Measurements from ENCODE around the gene SUSD2.
A peak's percentile ranks its signal among the peaks of the same experiment; 100 is the strongest.

The SUSD2 gene

DNA sequence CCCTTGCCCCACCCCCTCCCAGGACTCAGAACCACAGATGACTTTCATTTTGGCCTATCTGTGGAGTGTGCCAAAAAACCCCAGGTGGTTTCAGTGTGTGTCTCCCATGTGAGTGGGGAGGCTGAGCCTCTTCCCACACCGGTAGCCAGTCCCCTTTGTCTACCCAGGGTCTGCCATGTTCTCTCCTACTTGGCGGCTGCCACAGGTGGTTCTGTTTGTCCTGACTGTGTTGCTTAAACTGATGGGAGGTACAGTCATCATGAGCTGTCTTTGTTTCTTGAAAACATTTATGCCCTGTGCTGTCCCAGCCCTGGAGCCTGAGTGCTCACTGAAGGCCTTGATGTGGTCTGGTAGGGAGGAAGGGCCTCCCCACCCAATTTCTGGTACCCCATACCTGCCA lies 39.7 kb upstream of the SUSD2 start:
- H3K27ac ChIP-seq, result no peak overlapping the region
- no peak for TF ChIP-seq ZFX (IDR thresholded peaks at IDR 0.05; ENCODE audit: borderline replicate concordance)
- TF ChIP-seq, protein P1, sequence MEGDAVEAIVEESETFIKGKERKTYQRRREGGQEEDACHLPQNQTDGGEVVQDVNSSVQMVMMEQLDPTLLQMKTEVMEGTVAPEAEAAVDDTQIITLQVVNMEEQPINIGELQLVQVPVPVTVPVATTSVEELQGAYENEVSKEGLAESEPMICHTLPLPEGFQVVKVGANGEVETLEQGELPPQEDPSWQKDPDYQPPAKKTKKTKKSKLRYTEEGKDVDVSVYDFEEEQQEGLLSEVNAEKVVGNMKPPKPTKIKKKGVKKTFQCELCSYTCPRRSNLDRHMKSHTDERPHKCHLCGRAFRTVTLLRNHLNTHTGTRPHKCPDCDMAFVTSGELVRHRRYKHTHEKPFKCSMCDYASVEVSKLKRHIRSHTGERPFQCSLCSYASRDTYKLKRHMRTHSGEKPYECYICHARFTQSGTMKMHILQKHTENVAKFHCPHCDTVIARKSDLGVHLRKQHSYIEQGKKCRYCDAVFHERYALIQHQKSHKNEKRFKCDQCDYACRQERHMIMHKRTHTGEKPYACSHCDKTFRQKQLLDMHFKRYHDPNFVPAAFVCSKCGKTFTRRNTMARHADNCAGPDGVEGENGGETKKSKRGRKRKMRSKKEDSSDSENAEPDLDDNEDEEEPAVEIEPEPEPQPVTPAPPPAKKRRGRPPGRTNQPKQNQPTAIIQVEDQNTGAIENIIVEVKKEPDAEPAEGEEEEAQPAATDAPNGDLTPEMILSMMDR (IDR thresholded peaks at IDR 0.05), result no peak

GRCh38 chr22:24142241-24142640 lies 39.0 kb upstream of the SUSD2 start:
- H3K27ac ChIP-seq, result no peak overlapping the region
- no peak for TF ChIP-seq ZFX (IDR thresholded peaks at IDR 0.05; ENCODE audit: borderline replicate concordance)
- TF ChIP-seq, protein P1 (IDR thresholded peaks at IDR 0.05), result no peak

- H3K27ac ChIP-seq, result no peak overlapping the region
Measured at GRCh38 chr22:24142831-24143230, 38.5 kb upstream of the SUSD2 start.

GRCh38 chr22:24144056-24144777 lies 37.1 kb upstream of the SUSD2 start:
- H3K27ac ChIP-seq, result peak overlapping the region; percentile 13; the same call in 1 of the 2 replicates
- no peak for TF ChIP-seq ZFX (IDR thresholded peaks at IDR 0.05; ENCODE audit: borderline replicate concordance)
- TF ChIP-seq, protein P1 (IDR thresholded peaks at IDR 0.05), result no peak

More at GRCh38 chr22:24142831-24143230, 38.5 kb upstream of the SUSD2 start:
- TF ChIP-seq, protein P1 (IDR thresholded peaks at IDR 0.05), result no peak
- no peak for TF ChIP-seq ZFX (IDR thresholded peaks at IDR 0.05; ENCODE audit: borderline replicate concordance)

DNA sequence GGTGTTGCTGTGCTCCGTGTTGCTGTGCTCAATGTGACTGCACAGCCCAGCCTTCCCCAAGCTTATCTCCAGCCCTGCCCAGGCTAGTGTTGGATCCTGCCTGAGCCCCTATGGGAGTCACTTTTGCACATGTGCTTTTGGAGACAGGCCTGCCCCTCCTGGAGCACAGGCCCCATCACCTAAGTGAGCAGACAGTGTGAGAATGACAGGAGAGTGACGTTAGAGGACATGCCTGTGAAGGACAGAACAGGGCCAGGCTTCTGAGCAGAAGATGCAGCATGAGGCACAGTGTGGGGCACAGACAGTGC lies 36.6 kb upstream of the SUSD2 start:
- TF ChIP-seq, protein P1 (IDR thresholded peaks at IDR 0.05), result no peak
- TF ChIP-seq ZFX (IDR thresholded peaks at IDR 0.05; ENCODE audit: borderline replicate concordance), result no peak
- peak overlapping the region; percentile 13; the same call in 1 of the 2 replicates for H3K27ac ChIP-seq

DNA sequence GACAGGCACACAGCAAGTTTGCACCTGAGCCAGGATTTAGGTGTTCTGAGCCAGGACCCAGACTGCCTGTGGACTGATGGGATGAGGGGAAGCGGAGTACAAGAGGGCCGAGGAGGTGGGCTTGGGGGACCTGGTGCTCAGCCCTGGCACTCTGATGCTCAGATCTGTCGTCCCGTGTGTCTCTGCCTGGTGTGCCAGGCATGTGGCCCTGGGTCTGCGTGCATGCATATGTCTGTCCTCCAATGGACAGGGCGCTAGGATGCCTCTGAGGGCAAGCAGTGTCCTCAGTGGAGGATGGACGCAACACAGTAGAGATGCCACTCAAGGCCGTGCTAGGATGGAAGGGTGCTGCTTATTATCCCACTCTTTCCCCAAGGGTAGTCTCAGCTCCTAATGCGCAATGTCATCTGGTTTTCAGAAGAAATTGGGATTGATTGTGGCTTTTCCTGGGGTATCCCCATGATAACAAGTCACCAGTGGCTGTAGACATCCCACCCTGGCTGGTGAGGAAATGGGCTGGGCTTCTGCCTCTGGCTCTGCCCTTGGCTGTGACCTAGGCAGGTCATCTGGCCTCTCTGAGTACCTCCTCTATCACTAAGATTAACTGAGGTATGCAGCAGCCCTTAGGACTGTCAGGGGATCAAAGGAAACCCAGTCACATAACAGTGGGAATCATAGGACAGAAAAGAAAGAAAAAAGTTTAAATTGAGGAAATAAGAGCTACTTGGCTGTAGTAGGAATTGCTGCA lies 35.7 kb upstream of the SUSD2 start:
- H3K27ac ChIP-seq, result peak overlapping the region; percentile 74

More for the DNA sequence above, 35.7 kb upstream of the SUSD2 start:
- TF ChIP-seq, protein P1 (IDR thresholded peaks at IDR 0.05), result no peak
- no peak for TF ChIP-seq ZFX (IDR thresholded peaks at IDR 0.05; ENCODE audit: borderline replicate concordance)
